ENCODE results near the gene PNKD.
"Not testable (repeated sequence)": the region's sequence is repeated elsewhere in the genome, so short reads cannot be mapped to it uniquely, and the experiment has no call there.

PNKD gene

GRCh38 chr2:218313356-218313755 lies 43.0 kb downstream of the PNKD start:
- no peak for TF ChIP-seq POLR2AphosphoS5 (IDR thresholded peaks at IDR 0.05; ENCODE audit: low read depth)
- no peak for TF ChIP-seq SPI1 (IDR thresholded peaks at IDR 0.05; ENCODE audit: borderline replicate concordance, low read depth)
- TF ChIP-seq CTCF (IDR thresholded peaks at IDR 0.05; ENCODE audit: insufficient read depth, low read length), result no peak
- no peak for TF ChIP-seq GABPA (IDR thresholded peaks at IDR 0.05; ENCODE audit: low read depth)
- no peak for TF ChIP-seq REST (IDR thresholded peaks at IDR 0.05; ENCODE audit: insufficient replicate concordance, low read depth)
- Histone ChIP-seq H3K4me3 (replicated peaks; ENCODE audit: insufficient read depth, low read length) (no peak overlapping the region), H3K27ac (replicated peaks) (no peak overlapping the region), H3K27me3 (ENCODE audit: insufficient read depth, poor library complexity, severe bottlenecking) (no peaks in the 10 kb centered on the region)
- DNase-seq (ENCODE audit: low read depth in 1 of 2, low spot score in 1 of 2), result no peak

GRCh38 chr2:218314764-218315163 lies 44.4 kb downstream of the PNKD start:
- not testable (repeated sequence) for DNase-seq (ENCODE audit: low read depth in 1 of 2, low spot score in 1 of 2); H3K27ac ChIP-seq (replicated peaks); H3K27me3 ChIP-seq (ENCODE audit: insufficient read depth, poor library complexity, severe bottlenecking); H3K4me3 ChIP-seq (replicated peaks; ENCODE audit: insufficient read depth, low read length)

- DNase-seq (ENCODE audit: low read depth in 1 of 2, low spot score in 1 of 2), result no peak
- no peaks in the 10 kb centered on the region for H3K27me3 ChIP-seq (ENCODE audit: insufficient read depth, poor library complexity, severe bottlenecking)
- no peak for TF ChIP-seq SPI1 (IDR thresholded peaks at IDR 0.05; ENCODE audit: borderline replicate concordance, low read depth)
- TF ChIP-seq GABPA (IDR thresholded peaks at IDR 0.05; ENCODE audit: low read depth), result no peak
- TF ChIP-seq CTCF (IDR thresholded peaks at IDR 0.05; ENCODE audit: insufficient read depth, low read length), result no peak
- no peak for TF ChIP-seq REST (IDR thresholded peaks at IDR 0.05; ENCODE audit: insufficient replicate concordance, low read depth)
- TF ChIP-seq POLR2AphosphoS5 (IDR thresholded peaks at IDR 0.05; ENCODE audit: low read depth), result no peak
- H3K4me3 ChIP-seq (replicated peaks; ENCODE audit: insufficient read depth, low read length), result no peak overlapping the region
- H3K27ac ChIP-seq (replicated peaks), result peak overlapping the region; percentile 86
These were observed 45.1 kb downstream of the PNKD start for GRCh38 chr2:218315397-218315796.

- H3K4me3 ChIP-seq (replicated peaks; ENCODE audit: insufficient read depth, low read length), result no peak overlapping the region
- peak overlapping the region; percentile 86 for H3K27ac ChIP-seq (replicated peaks)
These were observed 46.9 kb downstream of the PNKD start for GRCh38 chr2:218317303-218317630.

More at GRCh38 chr2:218317303-218317630, 46.9 kb downstream of the PNKD start:
- no peaks in the 10 kb centered on the region for H3K27me3 ChIP-seq (ENCODE audit: insufficient read depth, poor library complexity, severe bottlenecking)
- no peak for TF ChIP-seq REST (IDR thresholded peaks at IDR 0.05; ENCODE audit: insufficient replicate concordance, low read depth)
- TF ChIP-seq GABPA (IDR thresholded peaks at IDR 0.05; ENCODE audit: low read depth), result no peak
- no peak for TF ChIP-seq SPI1 (IDR thresholded peaks at IDR 0.05; ENCODE audit: borderline replicate concordance, low read depth)
- no peak for TF ChIP-seq POLR2AphosphoS5 (IDR thresholded peaks at IDR 0.05; ENCODE audit: low read depth)
- TF ChIP-seq CTCF (IDR thresholded peaks at IDR 0.05; ENCODE audit: insufficient read depth, low read length), result no peak
- no peak for DNase-seq (ENCODE audit: low read depth in 1 of 2, low spot score in 1 of 2)
